Omental fat pad (tissue), 4 donors: Measurements from ENCODE around the gene GOLGA6L10. TPM values are rescaled to one million over a fixed set of nuclear protein-coding genes. Genes with fewer than 3 reads are reported as not detected.

Source experiments
- ATAC-seq: fragments of 150-250 bp; one replicate; pipeline ENCODE4 v1.9.1; 2016; ENCODE audit warnings: mild to moderate bottlenecking, moderate library complexity; ENCODE audit not compliant: low FRiP score
- DNase-seq: peaks from one replicate; pipeline ENCODE4 v3.0.0-alpha.2; 2019; ENCODE audit warnings: low spot score
- total RNA-seq, 4 donors: library from RNA; depleted of rRNA; stranded (reverse); fragments of >200 nt; gene quantifications; one replicate each; pipeline ENCODE4 v1.1.0, GENCODE V29; 2016
- TF ChIP-seq, protein P1 (sequence below), 3 donors: fragments of 450-650 bp; IDR thresholded peaks; one replicate each; pipeline ENCODE4 v1.5.1; 2016 to 2017; ENCODE audit warnings: antibody characterized with exemption in 3 of 3, mild to moderate bottlenecking in 3 of 3, moderate library complexity in 2 of 3

GOLGA6L10 gene
- total RNA-seq, 4 donors from 2014 or later, result 0.56 to 1.3 (median 0.87) TPM

- no peak for ATAC-seq
- TF ChIP-seq, protein P1, sequence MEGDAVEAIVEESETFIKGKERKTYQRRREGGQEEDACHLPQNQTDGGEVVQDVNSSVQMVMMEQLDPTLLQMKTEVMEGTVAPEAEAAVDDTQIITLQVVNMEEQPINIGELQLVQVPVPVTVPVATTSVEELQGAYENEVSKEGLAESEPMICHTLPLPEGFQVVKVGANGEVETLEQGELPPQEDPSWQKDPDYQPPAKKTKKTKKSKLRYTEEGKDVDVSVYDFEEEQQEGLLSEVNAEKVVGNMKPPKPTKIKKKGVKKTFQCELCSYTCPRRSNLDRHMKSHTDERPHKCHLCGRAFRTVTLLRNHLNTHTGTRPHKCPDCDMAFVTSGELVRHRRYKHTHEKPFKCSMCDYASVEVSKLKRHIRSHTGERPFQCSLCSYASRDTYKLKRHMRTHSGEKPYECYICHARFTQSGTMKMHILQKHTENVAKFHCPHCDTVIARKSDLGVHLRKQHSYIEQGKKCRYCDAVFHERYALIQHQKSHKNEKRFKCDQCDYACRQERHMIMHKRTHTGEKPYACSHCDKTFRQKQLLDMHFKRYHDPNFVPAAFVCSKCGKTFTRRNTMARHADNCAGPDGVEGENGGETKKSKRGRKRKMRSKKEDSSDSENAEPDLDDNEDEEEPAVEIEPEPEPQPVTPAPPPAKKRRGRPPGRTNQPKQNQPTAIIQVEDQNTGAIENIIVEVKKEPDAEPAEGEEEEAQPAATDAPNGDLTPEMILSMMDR (IDR thresholded peaks at IDR 0.05), result no peak
- no peak for DNase-seq
Observed at GRCh38 chr15:82309802-82310201, 39.5 kb downstream of the GOLGA6L10 start.

DNA sequence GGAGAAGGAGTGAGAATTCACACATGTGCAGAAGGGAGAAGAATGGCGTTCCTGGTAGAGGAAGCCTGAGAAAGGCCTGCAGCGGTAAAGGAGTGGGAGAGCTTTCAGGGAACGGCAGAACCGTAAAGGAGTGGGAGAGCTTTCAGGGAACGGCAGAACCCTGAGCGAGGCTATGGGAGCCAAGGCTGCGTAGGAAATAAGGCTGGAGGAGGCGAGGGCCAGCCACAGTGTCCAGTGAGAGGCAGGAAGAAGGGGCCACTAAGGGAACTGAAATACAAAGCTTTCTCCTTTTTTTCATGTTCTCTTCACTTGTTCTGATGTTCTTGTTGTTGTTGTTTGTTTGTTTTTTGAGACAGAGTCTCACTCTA lies 41.6 kb downstream of the GOLGA6L10 start:
- TF ChIP-seq, protein P1 (IDR thresholded peaks at IDR 0.05), result no peak
- no peak for ATAC-seq
- DNase-seq, result no peak

- ATAC-seq (no peak), DNase-seq (no peak)
- TF ChIP-seq, protein P1 (IDR thresholded peaks at IDR 0.05), result no peak
Observed at GRCh38 chr15:82306791-82307713, 42.2 kb downstream of the GOLGA6L10 start.

DNA sequence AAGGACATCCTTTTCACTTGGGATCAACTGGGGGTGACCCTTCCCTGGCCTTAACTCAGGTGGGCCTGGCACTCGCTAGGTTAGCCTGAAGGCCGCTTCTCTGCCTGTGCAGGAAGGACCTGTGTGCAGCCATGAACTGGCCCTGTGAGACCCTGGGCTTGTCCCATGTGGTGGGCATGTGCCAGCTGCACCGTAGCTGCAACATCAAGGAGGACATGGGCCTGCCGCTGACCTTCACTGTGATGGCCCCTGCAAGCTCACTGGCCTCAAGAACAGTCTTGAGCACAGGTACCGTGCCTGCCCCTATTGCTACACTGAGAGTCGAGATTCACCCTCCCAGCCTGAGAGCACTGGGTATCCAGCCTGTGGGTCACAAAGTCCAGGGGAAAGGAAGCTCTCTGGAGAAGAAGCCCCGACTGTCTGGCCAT lies 43.6 kb downstream of the GOLGA6L10 start:
- TF ChIP-seq, protein P1 (IDR thresholded peaks at IDR 0.05), result no peak
- no peak for DNase-seq
- no peak for ATAC-seq

- no peak for DNase-seq
- ATAC-seq, result no peak
Observed at GRCh38 chr15:82304778-82305090, 44.5 kb downstream of the GOLGA6L10 start.

DNA sequence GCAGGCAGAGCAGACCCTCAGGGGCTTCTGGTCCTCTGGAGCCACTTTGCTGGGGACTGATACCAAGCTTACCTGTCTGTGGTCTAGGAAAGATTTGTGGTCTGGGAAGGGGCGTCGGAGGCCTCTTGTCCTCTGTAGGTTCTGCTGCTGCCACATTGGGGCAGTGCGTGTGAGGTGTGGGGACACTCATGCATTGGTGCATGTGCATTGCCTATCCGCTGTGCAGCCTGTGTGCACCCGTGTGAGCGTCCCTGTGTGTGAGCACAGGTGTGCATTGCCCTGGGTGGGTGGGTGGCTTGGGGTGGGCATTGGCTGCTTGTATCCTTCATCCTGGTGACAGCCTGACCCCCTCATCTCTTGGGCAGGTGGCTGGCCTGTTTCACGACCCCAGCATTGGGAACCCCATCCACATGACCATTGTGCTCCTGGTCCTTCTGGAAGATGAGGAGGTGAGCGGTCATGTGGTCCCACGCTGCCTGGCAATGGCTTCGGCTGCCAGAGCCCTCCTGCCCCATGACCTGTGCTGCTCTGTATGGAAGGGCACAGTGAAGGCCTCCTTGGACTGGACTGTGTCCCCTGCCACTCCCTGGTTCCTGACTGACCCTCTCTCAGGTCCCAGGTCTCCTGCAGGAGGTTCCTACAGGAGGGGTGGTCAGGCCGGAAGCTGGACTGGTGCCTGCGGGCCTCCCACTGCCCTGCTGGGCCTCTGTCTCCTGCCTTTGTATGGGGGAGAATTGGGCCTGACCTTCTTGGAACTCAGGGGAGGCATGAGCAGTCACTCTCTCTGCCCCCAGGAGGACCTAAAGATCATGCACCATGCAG lies 45.1 kb downstream of the GOLGA6L10 start:
- TF ChIP-seq, protein P1 (IDR thresholded peaks at IDR 0.05), result no peak
- DNase-seq (no peak), ATAC-seq (no peak)

More at GRCh38 chr15:82304778-82305090, 44.5 kb downstream of the GOLGA6L10 start:
- TF ChIP-seq, protein P1 (IDR thresholded peaks at IDR 0.05), result no peak
